Activated CD8-positive, alpha-beta T cell treated with anti-CD3 and anti-CD28 coated beads, Interleukin-2, amount 10 ng/mL, durations not matched to agents 7 days and 5 days (primary cell): ENCODE data around the gene CIDEA. TPM values are rescaled to one million over a fixed set of nuclear protein-coding genes. Genes with fewer than 3 reads are reported as not detected.
A peak's percentile ranks its signal among the peaks of the same experiment; 100 is the strongest.

Experiments used
- ATAC-seq: fragments of 150-1000 bp; cut with Tn5 transposase; one replicate; pipeline ENCODE4 v1.10.0; 2021; ENCODE audit warnings: moderate library complexity
- CTCF ChIA-PET: fragments of 350-600 bp; sonication (Branson Sonifier 250); formaldehyde crosslinking; loops from one replicate; lab custom pipeline; 2021; ENCODE audit warnings: antibody characterized with exemption; lab: Charles Lee
- POLR2A ChIA-PET: fragments of 350-600 bp; sonication (Branson Sonifier 250); formaldehyde crosslinking; loops from one replicate; lab custom pipeline; 2021; ENCODE audit warnings: antibody characterized with exemption; lab: Charles Lee
- DNase-seq: peaks from one replicate; pipeline ENCODE4 v3.0.0-alpha.2; 2020
- H3K27ac Mint-ChIP-seq: one replicate; pipeline ENCODE4 v1.8.0; 2021; ENCODE audit warnings: mild to moderate bottlenecking, mixed read lengths
- H3K27me3 Mint-ChIP-seq: one replicate; pipeline ENCODE4 v1.8.0; 2021; ENCODE audit warnings: low read depth, mixed read lengths
- H3K36me3 Mint-ChIP-seq: one replicate; pipeline ENCODE4 v1.8.0; 2021; ENCODE audit warnings: low read depth, mixed read lengths
- H3K4me1 Mint-ChIP-seq: one replicate; pipeline ENCODE4 v1.8.0; 2021; ENCODE audit warnings: low read depth, mixed read lengths
- H3K4me3 Mint-ChIP-seq: one replicate; pipeline ENCODE4 v1.8.0; 2021; ENCODE audit warnings: mild to moderate bottlenecking, mixed read lengths
- H3K9me3 Mint-ChIP-seq: one replicate; pipeline ENCODE4 v1.8.0; 2022; ENCODE audit warnings: mixed read lengths; ENCODE audit not compliant: insufficient read depth
- total RNA-seq, 2 experiments: library from RNA; stranded (reverse); gene quantifications; one replicate each; pipeline ENCODE4 v1.2.3, GENCODE V29; 2021

The CIDEA gene
- total RNA-seq, 2 experiments from 2014 or later, result not detected

DNA sequence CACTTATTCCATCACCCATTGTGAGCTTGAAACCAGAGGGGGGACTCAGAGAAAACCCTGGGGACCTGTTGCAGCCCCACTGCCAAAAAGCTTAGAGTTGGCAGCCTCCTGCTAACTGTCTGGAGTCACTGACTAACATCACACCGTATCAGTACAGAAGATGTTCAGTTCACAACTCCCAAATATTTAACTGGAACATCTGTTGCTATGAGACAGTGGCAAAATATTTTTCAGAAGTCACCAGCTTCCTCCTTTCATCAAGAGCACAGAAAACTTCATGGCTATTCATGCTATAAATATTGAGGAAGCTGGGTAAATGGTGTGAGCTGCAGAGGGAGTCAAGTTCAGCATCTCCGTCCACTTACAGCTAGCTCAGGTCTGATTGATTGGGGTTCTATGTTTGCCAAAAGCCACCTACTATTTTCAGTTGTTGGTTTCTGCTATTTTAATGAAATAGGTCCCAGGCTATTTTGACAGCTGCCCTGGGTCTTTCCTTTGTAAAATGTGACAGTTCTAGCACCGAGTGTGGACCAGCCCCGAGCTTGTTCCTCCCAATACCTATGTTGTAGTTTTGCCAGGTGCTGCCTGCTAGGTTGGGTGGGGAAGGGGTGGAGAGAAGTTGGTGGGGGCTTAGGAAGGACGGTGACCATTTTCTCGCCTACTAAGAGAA, 63.6 kb downstream of the CIDEA start:
- no peak overlapping the region for H3K27ac Mint-ChIP-seq
- DNase-seq, result no peak
- ChIA-PET CTCF (interaction anchor here (1.0 to 3.4 kb wide), 2 partner anchors 11 to 46 kb away, joined by 3 to 19 read pairs; no protein-coding TSS in a partner anchor), POLR2A (no interaction called here)
- H3K36me3 Mint-ChIP-seq, result peaks cover 20% of the 10 kb centered on the region
- peaks cover 9% of the 10 kb centered on the region for H3K27me3 Mint-ChIP-seq
- H3K4me1 Mint-ChIP-seq, result no peaks in the 10 kb centered on the region
- H3K9me3 Mint-ChIP-seq, result peaks cover 4% of the 10 kb centered on the region
- no peak for ATAC-seq
- no peak overlapping the region for H3K4me3 Mint-ChIP-seq

DNA sequence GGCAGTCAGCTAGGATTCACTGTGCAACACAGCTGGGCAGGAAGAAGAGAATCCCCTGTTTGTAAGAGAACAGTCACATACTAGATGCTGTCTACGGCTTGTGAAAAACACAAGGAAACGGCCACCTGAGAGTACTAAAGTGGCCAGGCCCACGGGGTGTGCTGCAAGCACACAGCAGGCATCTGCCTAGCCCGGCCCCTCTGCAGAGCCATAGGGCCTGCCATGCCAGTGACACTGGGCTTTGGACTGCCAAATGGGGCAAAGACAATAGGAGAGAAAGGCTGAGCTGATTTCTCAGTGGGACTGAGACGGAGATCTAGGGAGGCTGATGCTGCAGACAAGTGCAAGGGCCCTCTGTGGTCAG, 64.2 kb downstream of the CIDEA start:
- peaks cover under 1% of the 10 kb centered on the region for H3K9me3 Mint-ChIP-seq
- peaks cover 18% of the 10 kb centered on the region for H3K36me3 Mint-ChIP-seq
- H3K27me3 Mint-ChIP-seq, result peaks cover 6% of the 10 kb centered on the region
- ATAC-seq, result no peak
- H3K4me3 Mint-ChIP-seq, result no peak overlapping the region
- H3K27ac Mint-ChIP-seq, result no peak overlapping the region
- ChIA-PET POLR2A (no interaction called here), CTCF (interaction anchor here (3.4 kb wide), 1 partner anchor 10 kb away, joined by 19 read pairs; no protein-coding TSS in a partner anchor)
- H3K4me1 Mint-ChIP-seq, result no peaks in the 10 kb centered on the region
- DNase-seq, result no peak

DNA sequence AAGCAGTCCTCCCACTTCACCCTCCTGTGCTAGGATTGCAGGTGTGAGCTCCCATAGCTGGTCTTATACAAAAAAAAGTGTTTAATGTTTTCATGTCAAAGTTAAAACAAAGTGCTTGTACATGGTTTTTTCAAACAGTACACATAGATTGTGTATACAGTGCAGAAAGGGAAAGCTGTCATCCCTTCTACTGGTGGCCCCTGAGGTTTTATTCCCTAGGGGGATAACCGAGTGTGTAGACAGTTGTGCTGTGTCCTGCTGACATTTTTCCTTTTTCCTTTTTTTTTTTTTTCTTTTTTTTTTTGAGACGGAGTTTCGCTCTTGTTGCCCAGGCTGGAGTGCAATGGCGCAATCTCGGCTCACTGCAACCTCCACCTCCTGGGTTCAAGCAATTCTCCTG, 64.7 kb downstream of the CIDEA start:
- CTCF ChIA-PET, result interaction anchor here (3.4 kb wide), 1 partner anchor 10 kb away, joined by 19 read pairs; no protein-coding TSS in a partner anchor
- no peaks in the 10 kb centered on the region for H3K4me1 Mint-ChIP-seq
- no peak overlapping the region for H3K27ac Mint-ChIP-seq
- no peak overlapping the region for H3K4me3 Mint-ChIP-seq
- ATAC-seq (no peak), DNase-seq (no peak)
- no peaks in the 10 kb centered on the region for H3K9me3 Mint-ChIP-seq
- H3K27me3 Mint-ChIP-seq, result peaks cover 3% of the 10 kb centered on the region
- POLR2A ChIA-PET, result no interaction called here
- H3K36me3 Mint-ChIP-seq, result peaks cover 13% of the 10 kb centered on the region

DNA sequence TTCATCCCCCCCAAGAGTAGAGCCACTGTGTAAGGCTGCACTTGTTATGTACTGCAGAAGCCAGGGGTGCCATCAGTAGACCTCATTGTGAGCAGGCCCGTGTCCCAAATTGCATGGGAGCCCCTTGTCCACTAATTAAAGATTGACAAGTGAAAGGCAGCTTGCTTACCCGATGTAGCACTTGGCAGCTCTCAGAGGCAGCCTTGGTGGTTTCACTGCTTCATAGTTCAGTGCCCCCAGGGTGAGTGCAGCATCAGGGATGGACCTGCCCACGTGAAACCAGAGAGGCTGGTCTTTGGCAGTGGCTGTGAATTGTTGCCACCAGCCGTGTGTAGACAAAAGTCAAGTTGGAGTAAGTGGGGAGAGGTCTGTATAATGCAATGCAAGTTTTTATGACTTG, 67.2 kb downstream of the CIDEA start:
- H3K9me3 Mint-ChIP-seq, result no peaks in the 10 kb centered on the region
- peaks cover 22% of the 10 kb centered on the region for H3K36me3 Mint-ChIP-seq
- CTCF ChIA-PET, result no interaction called here
- ATAC-seq (no peak), DNase-seq (no peak)
- POLR2A ChIA-PET, result no interaction called here
- H3K4me1 Mint-ChIP-seq, result no peaks in the 10 kb centered on the region
- H3K4me3 Mint-ChIP-seq, result no peak overlapping the region
- H3K27ac Mint-ChIP-seq, result no peak overlapping the region
- H3K27me3 Mint-ChIP-seq, result no peaks in the 10 kb centered on the region

DNA sequence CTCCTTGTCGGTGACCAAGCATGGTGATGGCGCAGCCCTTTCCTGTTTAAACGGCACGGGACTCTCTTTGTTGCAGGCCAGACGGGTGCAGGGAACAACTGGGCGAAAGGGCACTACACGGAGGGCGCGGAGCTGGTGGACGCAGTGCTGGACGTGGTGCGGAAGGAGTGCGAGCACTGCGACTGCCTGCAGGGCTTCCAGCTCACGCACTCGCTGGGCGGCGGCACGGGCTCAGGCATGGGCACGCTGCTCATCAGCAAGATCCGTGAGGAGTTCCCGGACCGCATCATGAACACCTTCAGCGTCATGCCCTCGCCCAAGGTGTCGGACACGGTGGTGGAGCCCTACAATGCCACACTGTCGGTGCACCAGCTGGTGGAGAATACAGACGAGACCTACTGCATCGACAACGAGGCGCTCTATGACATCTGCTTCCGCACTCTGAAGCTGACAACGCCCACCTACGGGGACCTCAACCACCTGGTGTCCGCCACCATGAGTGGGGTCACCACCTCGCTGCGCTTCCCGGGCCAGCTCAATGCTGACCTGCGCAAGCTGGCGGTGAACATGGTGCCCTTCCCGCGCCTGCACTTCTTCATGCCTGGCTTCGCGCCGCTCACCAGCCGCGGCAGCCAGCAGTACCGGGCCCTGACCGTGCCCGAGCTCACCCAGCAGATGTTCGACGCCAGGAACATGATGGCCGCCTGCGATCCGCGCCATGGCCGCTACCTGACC, 71.0 kb downstream of the CIDEA start:
- POLR2A ChIA-PET, result no interaction called here
- H3K27ac Mint-ChIP-seq, result no peak overlapping the region
- ATAC-seq, result no peak
- H3K9me3 Mint-ChIP-seq, result no peaks in the 10 kb centered on the region
- no peak for DNase-seq
- CTCF ChIA-PET, result no interaction called here
- H3K36me3 Mint-ChIP-seq, result peaks cover 47% of the 10 kb centered on the region
- H3K27me3 Mint-ChIP-seq, result no peaks in the 10 kb centered on the region
- no peak overlapping the region for H3K4me3 Mint-ChIP-seq
- peaks cover 17% of the 10 kb centered on the region for H3K4me1 Mint-ChIP-seq

DNA sequence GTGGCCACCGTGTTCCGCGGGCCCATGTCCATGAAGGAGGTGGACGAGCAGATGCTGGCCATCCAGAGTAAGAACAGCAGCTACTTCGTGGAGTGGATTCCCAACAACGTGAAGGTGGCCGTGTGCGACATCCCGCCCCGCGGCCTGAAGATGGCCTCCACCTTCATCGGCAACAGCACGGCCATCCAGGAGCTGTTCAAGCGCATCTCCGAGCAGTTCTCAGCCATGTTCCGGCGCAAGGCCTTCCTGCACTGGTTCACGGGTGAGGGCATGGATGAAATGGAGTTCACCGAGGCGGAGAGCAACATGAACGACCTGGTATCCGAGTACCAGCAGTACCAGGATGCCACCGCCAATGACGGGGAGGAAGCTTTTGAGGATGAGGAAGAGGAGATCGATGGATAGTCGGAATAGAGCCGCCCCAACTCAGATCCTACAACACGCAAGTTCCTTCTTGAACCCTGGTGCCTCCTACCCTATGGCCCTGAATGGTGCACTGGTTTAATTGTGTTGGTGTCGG, 71.6 kb downstream of the CIDEA start:
- DNase-seq, result no peak
- H3K36me3 Mint-ChIP-seq, result peaks cover 44% of the 10 kb centered on the region
- no peak overlapping the region for H3K4me3 Mint-ChIP-seq
- peaks cover 17% of the 10 kb centered on the region for H3K4me1 Mint-ChIP-seq
- no peak for ATAC-seq
- no peaks in the 10 kb centered on the region for H3K9me3 Mint-ChIP-seq
- POLR2A ChIA-PET, result no interaction called here
- CTCF ChIA-PET, result no interaction called here
- H3K27me3 Mint-ChIP-seq, result no peaks in the 10 kb centered on the region
- no peak overlapping the region for H3K27ac Mint-ChIP-seq

DNA sequence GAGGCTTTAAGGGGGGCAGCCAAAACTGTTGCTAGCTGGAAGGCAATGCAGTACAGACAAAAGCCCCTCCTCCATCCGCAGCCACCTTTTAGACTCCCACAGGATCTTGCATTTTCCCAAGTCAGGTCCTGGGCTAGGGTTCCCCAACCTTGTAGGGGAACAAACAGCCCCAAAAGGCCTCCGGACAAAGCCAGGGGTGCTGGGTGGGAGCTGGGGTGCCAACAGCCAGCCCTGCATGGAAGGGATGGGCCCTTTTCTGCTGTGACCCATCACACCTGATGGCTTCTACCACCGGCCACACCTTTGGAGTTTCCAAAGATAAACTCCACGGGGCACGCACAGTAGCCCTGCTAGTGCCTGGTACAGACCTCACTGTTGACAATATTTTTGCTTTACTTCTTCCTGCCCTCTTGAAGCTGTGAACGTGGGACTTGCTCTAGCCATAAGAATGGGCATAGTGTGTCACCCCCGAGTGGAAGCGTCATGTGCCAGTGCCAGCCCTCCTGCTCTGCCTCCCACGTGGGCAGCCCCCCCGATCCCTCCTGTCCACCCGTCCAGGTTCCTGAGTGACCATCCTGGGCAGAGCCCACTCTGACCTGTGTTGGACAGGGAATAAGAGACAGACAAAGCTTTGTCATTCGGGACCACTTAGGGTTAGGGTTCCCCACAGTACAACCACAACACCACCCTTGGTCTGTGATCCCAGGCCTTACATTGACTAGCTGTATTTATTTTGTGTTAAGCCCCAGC, 72.7 kb downstream of the CIDEA start:
- no peak for DNase-seq
- peaks cover 37% of the 10 kb centered on the region for H3K36me3 Mint-ChIP-seq
- H3K9me3 Mint-ChIP-seq, result no peaks in the 10 kb centered on the region
- peak overlapping the region; percentile 46 for H3K27ac Mint-ChIP-seq
- peaks cover 17% of the 10 kb centered on the region for H3K4me1 Mint-ChIP-seq
- POLR2A ChIA-PET, result no interaction called here
- no peak overlapping the region for H3K4me3 Mint-ChIP-seq
- CTCF ChIA-PET, result interaction anchor here (0.5 to 2.7 kb wide), 9 partner anchors 10 to 333 kb away, joined by 3 to 28 read pairs (median 6); partner anchors contain the start of gene AFG3L2
- H3K27me3 Mint-ChIP-seq, result no peaks in the 10 kb centered on the region
- no peak for ATAC-seq

Other genes with a start within 250 kb of the CIDEA start
- not detected for gene ANKRD62, start 160.5 kb upstream of the CIDEA start, total RNA-seq
- gene TUBB6, start 53.9 kb downstream of the CIDEA start, total RNA-seq, result 10 to 100 TPM in 1 of 2 experiments, 1 to 10 TPM in 1; 8.3 to 10.9 TPM
- 10 to 100 TPM; 40.6 to 44.3 TPM for gene AFG3L2, start 122.9 kb downstream of the CIDEA start, total RNA-seq
- 1 to 10 TPM; 4.8 to 6.1 TPM for gene PRELID3A, start 153.6 kb downstream of the CIDEA start, total RNA-seq